T-helper 2 cell (primary cell): ENCODE measurements around the gene HCLS1.
"Not testable (repeated sequence)": the region's sequence is repeated elsewhere in the genome, so short reads cannot be mapped to it uniquely, and the experiment has no call there.

Source experiments
- DNase-seq, 5 experiments: peaks; one replicate each; pipeline versions ENCODE4 v3.0.0 to v3.0.0-alpha.2; 2012 to 2022
- total RNA-seq, 2 donors: gene quantifications; one replicate each; lab custom pipeline; 2026; lab: John Stamatoyannopoulos, UW

The HCLS1 gene
- total RNA-seq, result 291 to 401 reads per million in 2 donors

- peak; percentile 25 to 93 (median 56) for DNase-seq
Observed at GRCh38 chr3:121660356-121661171, at the start of gene HCLS1. HCLS1 (minus strand) TSS chr3:121660903; CDS start chr3:121658347, 2,556 bp downstream.

GRCh38 chr3:121710347-121710746, 49.6 kb upstream of the HCLS1 start:
- DNase-seq, result no peak

GRCh38 chr3:121707531-121708273, 47.0 kb upstream of the HCLS1 start:
- no peak for DNase-seq

- DNase-seq, result no peak
Observed at GRCh38 chr3:121705541-121705940, 44.8 kb upstream of the HCLS1 start.

GRCh38 chr3:121703973-121704372, 43.3 kb upstream of the HCLS1 start:
- DNase-seq, result no peak

GRCh38 chr3:121698901-121699300, 38.2 kb upstream of the HCLS1 start:
- no peak for DNase-seq

GRCh38 chr3:121698476-121698875, 37.8 kb upstream of the HCLS1 start:
- DNase-seq, result no peak

GRCh38 chr3:121696186-121696585, 35.5 kb upstream of the HCLS1 start:
- DNase-seq, result no peak

GRCh38 chr3:121692010-121692699, 31.5 kb upstream of the HCLS1 start:
- no peak for DNase-seq

- peak in 1 of 5 experiments; percentile 71 for DNase-seq
Observed at GRCh38 chr3:121690777-121691405, 30.2 kb upstream of the HCLS1 start.

- DNase-seq, result not testable (repeated sequence)
Observed at GRCh38 chr3:121688747-121689146, 28.0 kb upstream of the HCLS1 start.

GRCh38 chr3:121681792-121682191, 21.1 kb upstream of the HCLS1 start:
- peak in 1 of 5 experiments; percentile 21 for DNase-seq

- DNase-seq, result peak in 1 of 5 experiments; percentile 83
Observed at GRCh38 chr3:121677141-121677540, 16.4 kb upstream of the HCLS1 start.

- DNase-seq, result no peak
Observed at GRCh38 chr3:121670676-121671075, 10.0 kb upstream of the HCLS1 start.

- DNase-seq, result no peak
Observed at GRCh38 chr3:121667333-121667732, 6.6 kb upstream of the HCLS1 start.

- DNase-seq, result no peak
Observed at GRCh38 chr3:121665488-121665887, 4.8 kb upstream of the HCLS1 start.

- no peak for DNase-seq
Observed at GRCh38 chr3:121663171-121663847, 2.6 kb upstream of the HCLS1 start.

GRCh38 chr3:121662742-121663141, 2.0 kb upstream of the HCLS1 start:
- no peak for DNase-seq

- peak in 1 of 5 experiments; percentile 15 for DNase-seq
Observed at GRCh38 chr3:121661376-121661775, 673 bp upstream of the HCLS1 start.

GRCh38 chr3:121659586-121659985, 1.1 kb downstream of the HCLS1 start:
- DNase-seq, result peak in 1 of 5 experiments; percentile 29

GRCh38 chr3:121658716-121659435, 1.8 kb downstream of the HCLS1 start:
- no peak for DNase-seq
